ENCODE results near the gene KLHDC7B.

The KLHDC7B gene

GRCh38 chr22:50523458-50523805 is 22.3 kb upstream of the KLHDC7B start:
- H3K4me3 ChIP-seq (ENCODE audit: low read length, poor library complexity, severe bottlenecking), result no peak overlapping the region
- no peak overlapping the region for H3K9ac ChIP-seq (ENCODE audit: low read depth, low read length, poor library complexity, severe bottlenecking)
- peaks cover 48% of the 10 kb centered on the region; the same call in 1 of the 2 replicates for H3K36me3 ChIP-seq (ENCODE audit: insufficient read depth, low read length)
- TF ChIP-seq EZH2phosphoT487 (IDR thresholded peaks at IDR 0.05; ENCODE audit: borderline replicate concordance), result no peak
- TF ChIP-seq CTCF (conservative IDR thresholded peaks at IDR 0.05; ENCODE audit: low read length), result no peak
- no peaks in the 10 kb centered on the region for H3K9me3 ChIP-seq (ENCODE audit: insufficient read depth, low read depth, low read length)
- H3K9me2 ChIP-seq (replicated peaks; ENCODE audit: low read depth, low read length), result no peaks in the 10 kb centered on the region
- no peak overlapping the region for H3K4me2 ChIP-seq (ENCODE audit: low read depth, low read length, poor library complexity, severe bottlenecking)
- H3K27me3 ChIP-seq (ENCODE audit: insufficient read depth, low read length, poor library complexity, severe bottlenecking), result no peaks in the 10 kb centered on the region
- H3K4me1 ChIP-seq (ENCODE audit: insufficient read depth, low read length, poor library complexity, severe bottlenecking), result peaks cover 16% of the 10 kb centered on the region
- H4K20me1 ChIP-seq (ENCODE audit: insufficient read depth, low read length, poor library complexity, severe bottlenecking), result peaks cover 9% of the 10 kb centered on the region
- peaks cover 4% of the 10 kb centered on the region; the same call in 1 of the 2 replicates for H3F3A ChIP-seq (ENCODE audit: low read depth)
- H2AFZ ChIP-seq (ENCODE audit: low read length), result no peak overlapping the region
- peaks cover 16% of the 10 kb centered on the region; the same call in 1 of the 2 replicates for H3K79me2 ChIP-seq (ENCODE audit: insufficient read depth, low read length)

DNA sequence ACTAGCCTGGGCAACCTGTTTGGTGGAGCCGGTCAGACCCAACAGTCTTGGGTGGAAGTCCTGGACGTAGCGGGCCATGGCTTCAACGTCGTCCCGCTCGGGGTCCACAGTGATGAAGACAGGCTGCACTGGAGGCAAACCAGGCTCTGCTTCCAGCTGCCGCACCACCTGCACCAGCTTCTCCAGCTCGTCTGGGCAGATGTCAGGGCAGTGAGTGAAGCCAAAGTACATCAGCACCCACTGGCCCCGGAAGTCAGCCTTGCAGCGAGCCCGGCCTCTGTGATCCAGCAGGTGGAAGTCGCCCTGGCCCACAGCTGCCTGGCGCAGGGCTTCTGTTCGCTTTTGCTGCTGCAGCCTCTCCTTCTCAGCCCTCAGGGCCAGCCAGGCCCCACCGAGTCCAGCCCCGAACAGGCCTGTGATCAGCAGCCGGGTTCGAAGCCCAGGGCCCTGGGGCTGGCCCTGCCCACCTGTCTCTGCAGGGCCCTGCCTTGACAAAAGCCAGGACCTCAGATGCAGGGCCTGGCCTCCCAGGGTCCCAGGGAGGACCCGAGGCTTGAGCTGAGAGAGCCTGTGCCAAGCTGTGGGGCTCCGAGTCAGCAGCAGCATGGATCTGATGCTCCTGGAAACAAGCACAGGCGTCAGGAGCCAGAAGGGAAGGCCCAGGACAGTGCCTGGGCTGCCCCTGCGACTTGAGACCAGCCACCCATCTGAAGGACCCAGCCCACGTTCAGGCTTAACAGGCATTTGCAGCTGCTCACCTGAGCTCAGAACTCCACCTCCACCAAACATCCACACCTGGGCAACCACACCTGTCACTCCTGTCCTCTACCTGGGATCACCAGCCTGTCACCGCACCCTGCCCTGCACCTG is 21.7 kb upstream of the KLHDC7B start:
- H3K27me3 ChIP-seq (ENCODE audit: insufficient read depth, low read length, poor library complexity, severe bottlenecking), result no peaks in the 10 kb centered on the region
- no peaks in the 10 kb centered on the region for H3K9me3 ChIP-seq (ENCODE audit: insufficient read depth, low read depth, low read length)
- peaks cover 16% of the 10 kb centered on the region; the same call in 1 of the 2 replicates for H3K79me2 ChIP-seq (ENCODE audit: insufficient read depth, low read length)
- peaks cover 9% of the 10 kb centered on the region for H4K20me1 ChIP-seq (ENCODE audit: insufficient read depth, low read length, poor library complexity, severe bottlenecking)
- TF ChIP-seq CTCF (conservative IDR thresholded peaks at IDR 0.05; ENCODE audit: low read length) (no peak), EZH2phosphoT487 (IDR thresholded peaks at IDR 0.05; ENCODE audit: borderline replicate concordance) (no peak)
- H3K4me2 ChIP-seq (ENCODE audit: low read depth, low read length, poor library complexity, severe bottlenecking), result peak overlapping the region; percentile 90
- H3K4me1 ChIP-seq (ENCODE audit: insufficient read depth, low read length, poor library complexity, severe bottlenecking), result peaks cover 16% of the 10 kb centered on the region
- no peaks in the 10 kb centered on the region for H3K9me2 ChIP-seq (replicated peaks; ENCODE audit: low read depth, low read length)
- peaks cover 42% of the 10 kb centered on the region; the same call in 1 of the 2 replicates for H3K36me3 ChIP-seq (ENCODE audit: insufficient read depth, low read length)
- peaks cover 4% of the 10 kb centered on the region; the same call in 1 of the 2 replicates for H3F3A ChIP-seq (ENCODE audit: low read depth)
- H3K9ac ChIP-seq (ENCODE audit: low read depth, low read length, poor library complexity, severe bottlenecking), result no peak overlapping the region
- peak overlapping the region; percentile 84 for H3K4me3 ChIP-seq (ENCODE audit: low read length, poor library complexity, severe bottlenecking)
- H2AFZ ChIP-seq (ENCODE audit: low read length), result no peak overlapping the region

DNA sequence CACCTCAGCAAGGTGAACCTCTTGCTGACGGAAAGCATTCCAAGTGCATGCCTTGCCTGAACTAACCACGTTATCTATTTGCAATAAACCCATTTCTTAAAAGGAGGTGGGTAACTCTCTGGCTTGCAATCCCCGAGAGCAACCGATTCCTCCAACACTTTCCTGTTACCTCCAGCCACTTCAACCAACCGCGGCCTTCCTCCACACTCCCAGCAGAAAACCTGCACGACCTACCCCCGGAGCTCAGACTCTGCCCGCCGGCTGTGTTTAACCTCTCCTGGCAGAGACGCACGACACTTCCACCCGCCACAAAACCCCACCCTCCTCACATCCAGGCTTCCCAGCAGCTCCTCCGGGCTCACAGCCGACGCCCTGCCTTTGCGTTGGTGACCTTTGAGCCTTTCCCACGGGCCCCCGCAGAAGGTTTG is 21.0 kb upstream of the KLHDC7B start:
- H3K4me3 ChIP-seq (ENCODE audit: low read length, poor library complexity, severe bottlenecking), result peak overlapping the region; percentile 84
- peak overlapping the region; percentile 90 for H3K9ac ChIP-seq (ENCODE audit: low read depth, low read length, poor library complexity, severe bottlenecking)
- no peaks in the 10 kb centered on the region for H3K27me3 ChIP-seq (ENCODE audit: insufficient read depth, low read length, poor library complexity, severe bottlenecking)
- peaks cover 9% of the 10 kb centered on the region for H4K20me1 ChIP-seq (ENCODE audit: insufficient read depth, low read length, poor library complexity, severe bottlenecking)
- peak overlapping the region; percentile 90 for H3K4me2 ChIP-seq (ENCODE audit: low read depth, low read length, poor library complexity, severe bottlenecking)
- peaks cover 16% of the 10 kb centered on the region for H3K4me1 ChIP-seq (ENCODE audit: insufficient read depth, low read length, poor library complexity, severe bottlenecking)
- TF ChIP-seq CTCF (conservative IDR thresholded peaks at IDR 0.05; ENCODE audit: low read length) (no peak), EZH2phosphoT487 (IDR thresholded peaks at IDR 0.05; ENCODE audit: borderline replicate concordance) (no peak)
- peaks cover 16% of the 10 kb centered on the region; the same call in 1 of the 2 replicates for H3K79me2 ChIP-seq (ENCODE audit: insufficient read depth, low read length)
- no peaks in the 10 kb centered on the region for H3K9me3 ChIP-seq (ENCODE audit: insufficient read depth, low read depth, low read length)
- H2AFZ ChIP-seq (ENCODE audit: low read length), result no peak overlapping the region
- no peaks in the 10 kb centered on the region for H3K9me2 ChIP-seq (replicated peaks; ENCODE audit: low read depth, low read length)
- H3K36me3 ChIP-seq (ENCODE audit: insufficient read depth, low read length), result peaks cover 36% of the 10 kb centered on the region; the same call in 1 of the 2 replicates
- peaks cover 4% of the 10 kb centered on the region; the same call in 1 of the 2 replicates for H3F3A ChIP-seq (ENCODE audit: low read depth)

Data from Loucy (cell line).